ENCODE data around the gene SRSF4.

GRCh38 chr1:29227511-29227910 is 45.8 kb upstream of the SRSF4 start:
- TF ChIP-seq CREB1 (IDR thresholded peaks at IDR 0.05) (no peak), POLR2AphosphoS5 (IDR thresholded peaks at IDR 0.05; ENCODE audit: low read depth, low read length) (no peak; the same call in 1 of the 2 replicates), USF2 (IDR thresholded peaks at IDR 0.05; ENCODE audit: low read length) (no peak)
- TF ChIP-seq, protein P1, sequence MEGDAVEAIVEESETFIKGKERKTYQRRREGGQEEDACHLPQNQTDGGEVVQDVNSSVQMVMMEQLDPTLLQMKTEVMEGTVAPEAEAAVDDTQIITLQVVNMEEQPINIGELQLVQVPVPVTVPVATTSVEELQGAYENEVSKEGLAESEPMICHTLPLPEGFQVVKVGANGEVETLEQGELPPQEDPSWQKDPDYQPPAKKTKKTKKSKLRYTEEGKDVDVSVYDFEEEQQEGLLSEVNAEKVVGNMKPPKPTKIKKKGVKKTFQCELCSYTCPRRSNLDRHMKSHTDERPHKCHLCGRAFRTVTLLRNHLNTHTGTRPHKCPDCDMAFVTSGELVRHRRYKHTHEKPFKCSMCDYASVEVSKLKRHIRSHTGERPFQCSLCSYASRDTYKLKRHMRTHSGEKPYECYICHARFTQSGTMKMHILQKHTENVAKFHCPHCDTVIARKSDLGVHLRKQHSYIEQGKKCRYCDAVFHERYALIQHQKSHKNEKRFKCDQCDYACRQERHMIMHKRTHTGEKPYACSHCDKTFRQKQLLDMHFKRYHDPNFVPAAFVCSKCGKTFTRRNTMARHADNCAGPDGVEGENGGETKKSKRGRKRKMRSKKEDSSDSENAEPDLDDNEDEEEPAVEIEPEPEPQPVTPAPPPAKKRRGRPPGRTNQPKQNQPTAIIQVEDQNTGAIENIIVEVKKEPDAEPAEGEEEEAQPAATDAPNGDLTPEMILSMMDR (IDR thresholded peaks at IDR 0.05; ENCODE audit: control extremely low read depth in 1 of 3, insufficient read depth in 1 of 3, low read depth in 1 of 3, low read length in 3 of 3): no peak

Measured in H1 (cell line).